GDM1 (cell line): Measurements from ENCODE around the gene IL12RB1.
"Not testable (repeated sequence)": the region's sequence is repeated elsewhere in the genome, so short reads cannot be mapped to it uniquely, and the experiment has no call there.

Experiments used
- DNase-seq: peaks from one replicate; lab custom pipeline; 2025; lab: John Stamatoyannopoulos, UW

The IL12RB1 gene

GRCh38 chr19:18045307-18046050, 41.3 kb downstream of the IL12RB1 start:
- no peak for DNase-seq

DNA sequence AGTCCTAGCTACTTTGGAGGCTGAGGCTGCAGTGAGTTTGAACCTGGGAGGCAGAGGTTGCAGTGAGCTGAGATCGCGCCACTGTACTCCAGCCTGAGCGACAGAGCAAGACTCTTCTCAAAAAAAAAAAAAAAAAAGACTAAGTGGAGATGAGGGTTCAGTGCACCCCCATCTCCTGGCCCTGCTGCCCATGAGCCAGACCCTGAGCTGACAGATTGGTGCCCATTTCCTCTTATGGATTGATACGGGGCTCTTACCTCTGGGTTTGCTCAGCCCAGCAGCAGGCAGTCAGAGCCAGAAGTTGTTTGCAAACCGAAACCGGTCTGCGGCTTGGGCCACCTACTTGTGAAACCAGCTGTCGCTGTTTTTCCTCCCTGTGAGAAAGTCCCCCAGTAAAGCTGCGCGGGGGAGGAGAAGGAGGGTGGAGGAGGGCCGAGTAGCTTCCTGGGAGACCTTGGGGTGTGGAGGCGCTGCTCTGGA, 41.9 kb downstream of the IL12RB1 start:
- peak; percentile 66 for DNase-seq

- DNase-seq = no peak
Observed at GRCh38 chr19:18043676-18044075, 43.1 kb downstream of the IL12RB1 start.

GRCh38 chr19:18041054-18041453, 45.7 kb downstream of the IL12RB1 start:
- no peak for DNase-seq

DNA sequence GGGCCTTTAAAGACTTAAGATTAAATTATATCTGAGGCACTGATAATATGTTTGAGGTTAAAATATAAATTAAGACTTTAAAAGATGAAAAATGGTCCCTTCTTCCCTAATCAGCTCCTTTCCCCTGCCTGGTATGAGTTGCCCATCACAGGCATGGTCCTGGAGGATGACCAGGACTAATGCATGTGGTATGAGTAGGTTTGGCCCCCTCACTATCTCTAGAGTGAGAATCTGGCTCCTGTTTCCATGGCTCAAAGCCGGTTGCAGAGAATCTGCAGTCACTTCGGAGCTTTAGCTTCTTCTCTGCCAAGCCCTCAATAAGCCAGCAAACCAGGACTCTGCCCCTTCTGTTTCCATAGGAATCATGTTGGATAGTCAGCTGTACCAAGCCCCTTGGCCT, 54.6 kb downstream of the IL12RB1 start:
- DNase-seq = not testable (repeated sequence)

DNA sequence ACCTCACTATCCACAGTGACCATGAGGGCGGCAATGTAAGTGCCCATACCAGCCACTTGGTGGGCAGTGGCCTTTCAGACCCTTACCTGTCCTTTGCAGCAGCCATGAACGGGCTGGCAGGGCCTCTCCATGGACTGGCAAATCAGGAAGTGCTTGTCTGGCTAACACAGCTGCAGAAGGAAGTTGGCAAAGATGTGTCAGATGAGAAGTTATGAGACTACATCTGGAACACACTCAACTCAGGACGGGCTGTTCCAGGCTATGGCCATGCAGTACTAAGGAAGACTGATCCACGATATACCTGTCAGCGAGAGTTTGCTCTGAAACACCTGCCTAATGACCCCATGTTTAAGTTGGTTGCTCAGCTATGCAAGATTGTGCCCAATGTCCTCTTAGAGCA, 55.3 kb downstream of the IL12RB1 start:
- DNase-seq = peak; percentile 26

- DNase-seq = no peak
Observed at GRCh38 chr19:18029617-18030338, 57.0 kb downstream of the IL12RB1 start.

GRCh38 chr19:18027151-18027550, 59.6 kb downstream of the IL12RB1 start:
- DNase-seq = no peak

GRCh38 chr19:18023622-18024251, 63.0 kb downstream of the IL12RB1 start:
- DNase-seq = peak; percentile 94

DNA sequence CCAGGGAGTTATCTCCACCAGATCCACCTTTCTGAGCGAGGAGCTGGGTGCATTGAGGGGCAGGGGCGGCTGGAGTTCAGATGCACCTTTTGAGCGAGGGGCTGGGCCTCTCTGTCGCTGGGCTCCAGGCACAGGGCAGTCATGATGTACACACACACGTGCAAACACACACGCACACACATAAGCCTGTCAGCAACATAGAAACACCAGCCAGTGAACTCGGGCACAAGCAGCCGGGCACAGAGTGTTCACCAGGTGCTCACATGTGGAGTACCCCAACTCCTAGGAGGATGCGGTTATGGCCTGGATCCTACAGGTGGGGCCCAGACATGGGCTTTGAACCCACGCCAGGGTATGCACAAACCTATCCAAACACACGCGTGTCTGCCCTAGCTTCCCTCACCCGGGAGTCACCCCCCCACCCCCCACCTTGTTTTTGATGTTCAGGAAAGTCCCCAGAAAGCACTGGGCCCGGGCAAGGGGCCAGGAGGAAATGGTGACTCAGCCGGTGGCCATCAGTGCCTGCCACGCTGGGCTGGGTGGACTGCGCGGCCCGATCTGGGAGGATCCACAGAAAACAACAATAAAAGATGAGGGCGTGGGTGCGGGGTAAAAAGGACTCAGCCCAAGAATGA, 65.5 kb downstream of the IL12RB1 start:
- peak; percentile 47 for DNase-seq

GRCh38 chr19:18020212-18021085, 66.3 kb downstream of the IL12RB1 start:
- no peak for DNase-seq

DNA sequence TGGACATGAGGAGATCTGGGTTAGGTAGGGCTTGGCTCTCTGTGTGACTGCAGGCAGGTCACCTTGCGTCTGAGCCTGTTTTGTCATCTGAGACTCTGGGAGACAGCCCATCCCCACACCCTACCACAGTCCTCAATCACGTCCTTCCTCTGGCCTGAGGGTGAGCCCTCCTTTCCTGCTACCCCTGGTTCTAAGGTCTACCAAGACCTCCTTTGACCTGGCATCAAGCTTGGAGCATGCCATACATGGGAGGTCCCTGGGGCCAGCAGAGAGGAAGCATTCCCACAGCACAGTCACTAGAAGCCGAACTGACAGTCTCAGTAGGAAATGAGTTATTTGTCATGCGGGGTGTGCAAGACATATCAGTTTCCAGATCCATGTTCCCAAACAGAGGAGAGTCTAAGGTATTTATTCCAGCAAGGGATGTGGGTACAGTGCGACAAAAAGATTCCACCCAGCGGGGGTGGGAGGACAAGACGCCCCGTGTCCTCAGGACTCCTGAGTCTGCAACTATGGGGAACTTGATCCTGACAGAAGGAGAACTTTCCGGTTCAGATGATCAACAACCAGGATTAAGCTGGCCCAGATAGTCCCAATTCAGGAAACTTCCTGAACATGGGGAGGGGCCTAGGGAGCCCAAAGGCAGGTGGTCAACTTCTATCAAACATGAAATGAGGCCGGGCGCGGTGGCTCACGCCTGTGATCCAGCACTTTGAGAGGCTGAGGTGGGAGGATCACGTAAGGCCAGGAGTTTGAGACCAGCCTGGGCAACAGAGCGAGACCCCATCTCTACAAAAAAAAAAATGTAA, 69.3 kb downstream of the IL12RB1 start:
- DNase-seq = no peak

DNA sequence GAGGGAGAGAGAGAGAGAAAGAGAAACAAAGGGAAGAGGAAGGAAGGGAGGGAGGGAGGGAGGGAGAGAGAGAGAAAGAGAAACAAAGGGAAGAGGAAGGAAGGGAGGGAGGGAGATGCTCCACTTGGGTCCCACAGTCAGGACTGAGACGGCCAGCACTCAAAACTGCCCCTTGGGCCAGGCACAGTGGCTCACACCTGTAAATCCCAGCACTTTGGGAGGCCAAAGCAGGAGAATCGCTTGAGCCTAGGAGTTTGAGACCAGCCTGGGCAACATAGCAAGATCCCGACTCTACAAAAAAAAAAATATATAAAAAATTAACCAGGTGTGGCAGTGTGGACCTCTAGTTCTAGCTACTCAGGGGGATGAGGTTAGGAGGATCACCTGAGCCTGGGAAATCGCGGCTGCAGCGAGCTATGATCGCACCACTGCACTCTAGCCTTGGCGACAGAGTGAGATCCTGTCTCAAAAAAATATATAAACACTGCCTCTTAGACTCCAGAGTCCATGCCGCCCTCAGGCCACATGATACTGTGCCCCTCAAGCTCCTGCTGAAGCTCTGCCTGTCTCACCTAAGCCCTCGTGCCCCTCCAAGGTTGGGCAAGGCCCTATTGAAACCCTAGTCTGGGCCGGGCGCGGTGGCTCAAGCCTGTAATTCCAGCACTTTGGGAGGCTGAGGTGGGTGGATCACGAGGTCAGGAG, 70.4 kb downstream of the IL12RB1 start:
- no peak for DNase-seq

DNA sequence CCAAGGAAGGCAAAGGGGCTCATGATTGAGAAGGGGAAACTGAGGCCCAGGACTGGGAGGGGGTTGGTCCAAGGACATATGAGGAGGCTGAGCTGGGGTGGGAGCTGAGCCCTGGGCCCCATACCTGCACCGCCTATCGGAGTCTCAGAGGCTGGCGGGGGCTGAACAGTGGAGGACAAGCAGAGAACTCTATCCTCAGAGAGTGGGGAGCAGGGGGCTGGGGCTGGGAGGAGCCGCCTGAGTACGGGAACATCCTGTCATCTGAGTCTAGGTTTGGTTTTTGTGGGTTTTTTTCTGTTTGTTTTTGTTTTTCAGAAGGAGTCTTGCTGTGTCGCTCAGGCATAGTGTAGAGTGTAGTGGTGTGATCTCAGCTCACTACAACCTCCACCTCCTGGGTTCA, 72.5 kb downstream of the IL12RB1 start:
- no peak for DNase-seq

DNA sequence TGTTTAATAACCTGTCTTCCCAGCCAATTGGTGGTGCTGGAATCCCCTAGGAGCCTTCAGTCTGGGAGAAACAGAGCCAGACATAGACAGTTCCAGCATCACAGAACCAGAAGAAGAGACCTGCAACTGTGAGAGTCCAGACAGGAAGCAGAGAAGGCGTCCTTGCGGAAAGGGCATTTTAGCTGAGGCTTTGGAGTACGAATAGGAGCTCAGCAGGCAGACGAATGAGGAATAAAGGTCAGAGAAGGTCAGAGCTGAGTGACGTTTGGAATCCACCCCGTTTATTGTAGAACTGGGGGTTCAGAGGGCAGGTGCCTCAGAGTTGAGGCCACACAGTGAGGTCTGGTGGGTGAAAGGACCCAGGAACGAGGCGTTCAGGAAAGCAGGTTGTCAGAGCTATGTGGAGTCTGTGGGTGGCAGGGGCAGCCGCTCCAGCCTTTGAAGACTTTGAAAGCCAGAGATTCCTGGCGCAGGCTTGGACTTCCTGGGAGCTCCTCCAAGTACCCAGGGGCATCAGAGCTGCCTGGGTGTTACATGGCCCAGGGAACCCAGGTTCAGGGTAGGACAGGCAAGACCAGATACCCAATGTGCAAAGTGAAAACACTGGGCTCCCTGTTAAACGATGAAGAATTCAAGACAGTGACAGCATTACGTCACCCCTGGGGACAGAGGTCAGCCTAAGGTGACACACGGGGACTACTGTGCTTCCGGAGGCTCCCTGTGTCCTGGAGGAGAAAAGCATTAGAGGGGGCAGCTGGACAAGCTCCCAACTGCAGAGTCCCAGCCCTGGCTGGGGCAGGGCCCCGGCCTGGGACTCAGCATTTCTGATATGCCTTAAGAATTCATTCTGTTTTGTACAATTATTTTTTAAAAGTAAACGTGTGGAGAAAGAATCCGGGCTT, 73.3 kb downstream of the IL12RB1 start:
- DNase-seq = no peak

GRCh38 chr19:18010149-18010548, 76.6 kb downstream of the IL12RB1 start:
- no peak for DNase-seq

DNA sequence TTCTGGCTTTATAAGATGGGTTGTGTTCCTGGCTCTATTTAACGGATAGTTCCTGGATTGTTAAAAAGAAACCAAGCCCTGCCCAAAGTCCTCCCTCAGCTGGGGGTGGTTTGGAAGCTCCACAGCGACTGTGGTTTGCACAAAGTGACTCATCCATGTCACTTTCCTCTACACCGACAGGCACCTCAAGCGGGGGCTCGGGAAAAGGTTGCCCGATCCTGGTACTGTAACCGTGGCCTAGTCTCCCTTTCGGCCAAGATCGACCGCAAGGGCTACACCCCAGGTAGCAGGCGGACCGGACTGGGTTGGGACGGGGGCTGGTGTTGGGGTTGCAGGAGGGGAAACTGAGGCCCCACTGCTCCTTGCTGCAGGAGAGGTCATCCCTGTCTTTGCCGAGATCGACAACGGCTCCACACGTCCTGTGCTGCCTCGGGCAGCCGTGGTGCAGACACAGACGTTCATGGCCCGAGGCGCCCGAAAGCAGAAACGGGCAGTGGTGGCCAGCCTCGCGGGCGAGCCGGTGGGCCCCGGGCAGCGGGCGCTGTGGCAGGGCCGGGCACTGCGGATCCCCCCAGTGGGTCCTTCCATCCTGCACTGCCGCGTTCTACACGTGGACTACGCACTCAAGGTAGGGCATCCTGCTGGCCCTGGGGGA, 77.2 kb downstream of the IL12RB1 start:
- peak; percentile 15 for DNase-seq
